NCI-H510A treated with DMSO at 0.1 percent for 48 hours (cell line): ENCODE data around the gene LATS2.
"Not testable (repeated sequence)": the region's sequence is repeated elsewhere in the genome, so short reads cannot be mapped to it uniquely, and the experiment has no call there.

Experiments used
- DNase-seq: peaks from one replicate; lab custom pipeline; 2025; lab: John Stamatoyannopoulos, UW

LATS2 gene

DNA sequence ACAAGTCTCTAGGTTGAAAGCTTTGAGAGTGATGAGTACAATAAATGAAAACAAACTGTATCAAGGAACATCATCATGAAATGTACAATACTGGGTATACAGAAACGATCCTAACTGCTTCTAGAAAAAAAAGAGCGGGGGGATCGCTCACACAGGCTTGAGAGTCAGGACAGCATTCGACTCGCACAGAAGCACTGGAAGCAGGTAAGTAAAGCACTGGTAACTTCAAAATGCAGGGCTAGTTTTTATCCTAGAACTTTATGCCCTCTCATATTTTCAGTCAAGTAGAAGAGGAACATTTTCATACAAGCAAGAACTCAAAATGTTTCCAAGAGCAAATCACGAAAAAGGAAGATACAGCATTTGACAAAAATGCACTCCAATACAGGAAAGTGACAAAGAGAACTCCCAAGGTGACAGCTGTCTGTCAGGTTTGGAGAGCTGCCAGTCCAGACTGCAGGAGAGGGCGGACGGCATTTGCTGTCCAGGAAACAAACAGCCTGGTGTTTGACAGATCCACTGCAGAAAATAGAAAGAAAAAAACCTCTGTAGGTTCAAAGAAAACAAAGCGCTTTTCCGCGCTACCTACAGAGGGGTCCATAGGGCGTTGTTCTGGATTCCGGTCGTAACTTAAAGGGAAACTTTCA, 100.6 kb downstream of the LATS2 start:
- DNase-seq = no peak

DNA sequence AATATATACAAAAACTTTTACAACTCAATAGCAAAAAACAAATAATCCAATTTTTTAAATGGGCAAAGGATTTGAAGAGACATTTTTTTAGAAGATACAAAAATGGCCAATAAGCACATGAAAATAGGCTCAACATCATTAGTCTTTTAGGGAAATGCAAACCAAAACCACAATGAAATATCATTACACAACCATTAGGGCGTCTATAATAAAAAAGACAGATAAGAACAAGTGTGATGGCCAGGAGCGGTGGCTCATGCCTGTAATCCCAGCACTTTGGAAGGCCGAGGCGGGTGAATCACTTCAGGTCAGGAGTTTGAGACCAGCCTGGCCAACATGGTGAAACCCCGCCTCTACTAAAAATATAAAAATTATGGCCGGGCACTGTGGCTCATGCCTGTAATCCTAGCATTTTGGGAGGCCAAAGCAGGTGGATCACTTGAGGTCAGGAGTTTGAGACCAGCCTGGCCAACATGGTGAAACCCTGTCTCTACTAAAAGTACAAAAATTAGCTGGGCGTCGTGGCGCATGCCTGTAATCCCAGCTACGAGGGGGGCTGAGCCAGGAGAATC, 104.3 kb downstream of the LATS2 start:
- not testable (repeated sequence) for DNase-seq

DNA sequence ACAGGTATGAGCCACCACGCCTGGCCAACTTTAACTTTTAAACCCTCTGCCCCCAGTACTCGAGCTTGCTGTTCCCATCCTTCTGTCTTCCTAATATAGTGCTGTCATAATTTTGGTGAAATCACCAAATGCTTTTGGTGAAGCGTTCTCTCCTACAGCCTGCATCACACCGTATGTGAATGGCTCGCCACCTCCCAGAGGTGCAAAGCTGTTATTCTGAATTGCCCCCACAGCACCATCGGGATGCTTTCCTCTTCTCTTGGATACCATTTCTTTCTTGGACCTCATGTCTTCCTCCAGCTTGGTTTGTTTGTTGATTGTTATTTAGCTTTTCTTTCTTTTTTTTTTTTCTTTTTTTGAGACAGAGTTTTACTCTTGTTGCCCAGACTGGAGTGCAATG, 105.9 kb downstream of the LATS2 start:
- no peak for DNase-seq

DNA sequence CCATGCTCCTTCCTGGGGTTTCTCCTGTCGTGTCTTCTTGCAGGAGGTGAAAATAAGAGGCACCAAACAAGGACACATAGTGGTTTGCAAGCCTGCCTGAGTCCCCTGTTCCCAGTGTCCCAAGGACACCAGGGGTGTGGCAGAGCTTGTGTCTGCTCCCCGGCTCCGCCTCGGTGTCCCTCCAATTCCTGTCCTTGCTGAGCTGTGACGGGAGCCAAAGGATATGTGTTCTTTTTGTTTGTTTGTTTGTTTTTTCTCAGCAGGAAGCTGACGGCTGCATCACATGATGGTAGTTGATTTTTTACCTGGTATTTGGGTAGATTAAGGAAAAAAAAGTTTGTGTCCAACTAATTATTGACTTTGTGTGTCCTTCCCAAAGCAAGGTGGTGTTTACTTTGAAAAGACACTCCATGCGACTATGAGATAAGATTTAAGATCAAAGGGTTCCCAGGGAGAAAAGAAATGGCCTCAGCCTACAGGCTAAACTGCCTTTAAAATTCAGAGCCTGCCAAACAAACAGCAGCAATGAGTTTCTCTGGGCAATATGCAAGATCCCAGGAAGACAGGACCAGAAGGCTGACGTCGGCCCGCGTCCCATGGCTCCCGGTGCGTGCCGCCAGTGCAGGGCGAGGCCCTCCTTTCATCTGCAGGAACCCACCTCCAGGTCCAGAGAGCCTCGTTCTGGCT, 108.0 kb downstream of the LATS2 start:
- no peak for DNase-seq

DNA sequence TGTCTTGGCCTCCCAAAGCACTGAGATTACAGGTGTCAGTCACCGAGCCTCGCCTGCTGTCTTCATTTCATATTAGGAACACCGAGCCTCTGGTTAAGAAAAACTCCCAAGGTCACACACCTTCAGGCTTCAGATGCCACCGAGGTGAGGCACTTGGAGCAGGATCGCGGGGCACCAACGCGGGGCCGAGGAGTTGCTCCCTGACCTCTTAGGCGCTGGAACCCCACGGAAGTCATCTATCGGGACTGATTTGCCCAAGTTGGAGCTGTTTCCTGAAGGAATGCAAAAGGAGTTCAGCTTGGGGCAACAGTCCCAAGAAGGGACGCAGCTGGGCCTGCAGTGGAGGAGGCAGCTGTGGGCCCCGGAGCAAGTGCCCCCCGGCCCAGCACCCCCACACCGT, 108.5 kb downstream of the LATS2 start:
- DNase-seq = no peak

DNA sequence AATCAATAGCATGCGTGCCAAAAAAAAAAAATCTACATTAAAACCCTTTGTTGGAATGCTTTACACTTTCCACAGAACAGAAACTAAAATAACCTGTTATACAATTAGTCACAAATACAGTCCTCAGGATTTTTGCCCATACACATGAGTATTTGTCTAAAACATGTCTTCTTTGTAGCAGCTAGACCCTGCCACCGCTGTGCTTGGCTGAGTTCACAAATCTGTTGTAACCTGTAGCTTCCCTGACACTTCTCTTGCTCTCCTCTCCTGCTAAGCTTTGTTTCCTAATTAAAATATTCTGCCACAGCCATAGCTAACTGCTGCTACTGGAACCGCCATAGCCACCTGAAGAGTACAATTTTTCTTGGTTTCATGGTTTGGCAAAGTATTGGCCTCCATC, 113.4 kb downstream of the LATS2 start:
- not testable (repeated sequence) for DNase-seq

DNA sequence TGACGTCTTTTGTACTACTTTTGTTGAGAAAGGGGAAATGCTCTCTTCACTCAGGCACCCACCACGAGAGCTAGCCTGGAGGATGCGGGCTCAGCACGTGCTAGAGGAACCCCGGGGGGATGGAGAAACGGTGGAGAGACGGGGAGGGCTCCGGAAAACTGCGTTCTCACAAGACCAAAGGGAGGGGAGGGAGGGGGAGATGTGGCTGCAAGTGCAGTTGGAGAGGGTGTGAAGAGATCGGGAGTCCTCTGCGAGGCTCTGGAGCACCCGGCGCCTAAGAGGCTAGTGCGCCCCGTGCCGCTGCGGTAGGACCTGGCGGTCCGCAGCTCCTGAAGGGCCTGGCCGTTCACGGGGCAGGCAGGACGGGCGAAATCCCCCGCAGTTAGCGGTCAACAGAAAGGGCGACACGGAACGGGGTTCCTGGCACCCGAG, 115.4 kb downstream of the LATS2 start:
- no peak for DNase-seq

DNA sequence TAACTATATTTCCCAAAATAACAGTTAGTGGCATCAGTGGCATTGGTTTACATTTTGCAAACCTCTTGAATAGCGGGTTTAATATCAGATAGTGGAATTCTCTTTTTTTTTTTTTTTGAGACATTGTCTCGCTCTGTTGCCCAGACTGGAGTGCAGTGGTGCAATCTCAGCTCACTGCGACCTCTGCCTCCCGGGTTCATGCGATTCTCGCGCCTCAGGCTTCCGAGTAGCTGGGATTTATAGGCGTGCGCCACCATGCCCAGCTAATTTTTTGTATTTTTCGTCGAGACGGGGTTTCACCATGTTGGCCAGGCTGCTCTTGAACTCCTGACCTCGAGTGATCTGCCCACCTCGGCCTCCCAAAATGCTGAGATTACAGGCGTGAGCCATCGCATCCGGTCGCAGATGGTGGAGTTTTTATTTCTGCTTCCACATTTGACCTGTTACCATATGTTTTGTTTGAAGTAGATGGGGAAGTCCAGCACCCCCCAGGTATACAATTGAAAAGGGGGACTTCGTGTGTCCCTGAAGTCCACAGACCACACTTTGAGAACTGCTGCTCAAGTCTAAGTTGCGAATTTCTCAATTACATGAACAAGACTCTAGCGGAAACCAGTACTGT, 118.3 kb downstream of the LATS2 start:
- DNase-seq = no peak

DNA sequence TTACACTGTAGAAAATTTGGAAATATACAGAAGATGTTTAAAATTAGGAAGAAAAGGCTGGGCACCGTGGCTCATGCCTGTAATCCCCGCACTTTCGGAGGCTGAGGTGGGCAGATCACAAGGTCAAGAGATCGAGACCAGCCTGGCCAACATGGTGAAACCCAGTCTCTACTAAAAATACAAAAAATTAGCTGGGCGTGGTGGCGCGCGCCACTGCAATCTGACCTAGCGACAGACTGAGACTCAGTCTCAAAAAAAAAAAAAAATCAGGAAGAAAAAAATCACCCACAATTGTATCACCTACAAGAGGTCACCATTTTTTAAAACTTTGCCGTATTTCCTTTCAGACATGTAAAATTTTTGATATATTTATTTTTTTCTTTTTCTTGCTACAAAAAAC, 120.9 kb downstream of the LATS2 start:
- DNase-seq = not testable (repeated sequence)

DNA sequence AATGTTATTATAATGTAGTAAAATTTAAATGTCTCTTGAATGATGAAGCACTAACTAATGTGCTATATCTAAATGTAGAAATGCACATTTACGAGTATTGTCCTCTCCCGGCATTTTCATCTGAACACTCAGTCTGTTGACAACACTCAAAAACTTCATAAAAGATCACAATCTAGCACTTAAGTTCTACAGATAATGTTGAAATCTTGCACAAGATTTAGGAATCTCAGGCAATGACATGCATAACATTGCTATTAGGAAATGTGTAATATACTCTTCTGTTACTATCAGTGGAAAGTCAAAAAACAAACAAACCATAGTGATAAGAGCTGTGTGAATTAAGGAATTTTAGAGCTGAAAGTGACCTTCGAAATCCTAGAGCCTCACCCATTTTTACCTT, 121.3 kb downstream of the LATS2 start:
- no peak for DNase-seq

DNA sequence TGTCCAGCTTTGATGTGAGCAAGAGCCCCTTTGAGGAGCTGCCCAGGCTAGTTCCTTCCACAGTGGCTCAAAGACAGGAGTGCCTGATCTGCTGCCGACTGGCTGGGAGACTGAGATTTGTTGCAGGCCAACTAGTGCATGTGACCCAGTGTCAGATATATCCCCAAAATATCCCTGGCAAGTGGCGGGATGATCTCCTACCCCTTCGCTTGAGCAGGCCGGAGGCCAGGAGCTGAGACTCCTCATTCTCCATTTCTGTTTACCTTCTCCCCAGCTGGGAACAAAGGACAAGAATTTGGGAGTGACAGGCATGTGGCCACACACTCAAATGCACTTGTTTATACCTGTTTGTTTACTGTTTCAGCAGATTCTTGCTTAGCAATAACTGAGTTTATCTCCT, 121.7 kb downstream of the LATS2 start:
- DNase-seq = no peak

DNA sequence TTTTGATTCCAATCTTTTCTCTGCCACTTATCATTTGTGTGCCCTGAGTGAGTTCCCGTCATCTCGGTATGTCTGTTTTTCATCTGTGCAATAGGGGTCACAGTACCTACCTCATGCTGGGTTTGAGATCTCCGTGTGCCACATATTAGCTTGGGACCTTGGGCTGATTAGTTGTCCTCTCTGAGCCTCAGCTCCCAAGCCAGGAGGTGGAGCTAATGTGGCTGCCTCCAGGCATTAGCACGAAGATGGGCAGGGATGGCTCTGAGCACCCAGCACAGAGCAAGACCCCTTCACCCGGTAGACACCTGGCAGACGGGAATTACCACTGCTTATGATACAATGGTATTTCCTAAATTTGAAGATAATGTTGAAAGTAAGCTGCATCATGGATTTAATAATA, 123.1 kb downstream of the LATS2 start:
- no peak for DNase-seq

DNA sequence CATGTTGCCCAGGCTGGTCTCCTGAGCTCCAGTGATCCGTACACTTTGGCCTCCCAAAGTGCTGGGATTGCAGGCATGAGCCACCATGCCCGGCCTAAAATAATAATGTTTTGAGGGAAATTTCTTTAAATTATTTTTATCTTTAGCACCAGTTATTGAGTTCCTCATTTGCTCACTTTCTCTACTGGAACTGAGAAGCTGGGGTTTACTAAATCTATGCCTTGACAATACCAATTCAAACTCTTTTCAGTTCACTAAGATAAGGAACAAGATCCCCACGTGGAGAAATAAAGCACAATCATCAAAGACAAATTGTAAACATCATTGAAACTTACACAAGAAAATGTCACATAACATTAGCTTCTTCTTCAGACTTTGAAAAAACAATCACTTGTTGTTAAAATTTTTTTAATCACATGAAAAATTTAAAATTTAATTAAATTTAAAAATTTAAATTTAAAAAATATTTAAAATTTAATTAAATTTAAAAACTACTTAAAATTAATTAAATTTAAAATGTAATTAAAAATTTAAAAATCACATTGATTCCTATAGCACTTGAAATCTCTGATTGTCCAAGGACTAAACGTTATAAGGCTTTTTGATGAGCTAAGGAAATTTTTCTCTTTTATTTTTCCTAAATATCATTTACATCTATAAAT, 133.7 kb downstream of the LATS2 start:
- DNase-seq = no peak

DNA sequence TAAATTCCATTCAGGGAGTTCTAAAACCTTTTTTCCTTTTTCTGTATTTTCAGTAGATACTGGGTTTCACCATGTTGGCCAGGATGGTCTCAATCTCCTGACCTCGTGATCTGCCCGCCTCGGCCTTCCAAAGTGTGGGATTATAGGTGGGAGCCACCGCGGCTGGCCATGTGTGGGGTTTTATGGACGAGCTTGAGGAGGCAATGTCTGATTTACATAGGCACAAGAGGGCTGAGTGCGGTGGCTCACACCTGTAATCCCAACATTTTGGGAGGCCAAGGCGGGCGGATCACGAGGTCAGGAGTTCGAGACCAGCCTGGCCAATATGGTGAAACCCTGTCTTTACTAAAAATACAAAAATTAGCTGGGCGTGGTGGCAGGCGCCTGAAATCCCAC, 136.0 kb downstream of the LATS2 start:
- DNase-seq = not testable (repeated sequence)

DNA sequence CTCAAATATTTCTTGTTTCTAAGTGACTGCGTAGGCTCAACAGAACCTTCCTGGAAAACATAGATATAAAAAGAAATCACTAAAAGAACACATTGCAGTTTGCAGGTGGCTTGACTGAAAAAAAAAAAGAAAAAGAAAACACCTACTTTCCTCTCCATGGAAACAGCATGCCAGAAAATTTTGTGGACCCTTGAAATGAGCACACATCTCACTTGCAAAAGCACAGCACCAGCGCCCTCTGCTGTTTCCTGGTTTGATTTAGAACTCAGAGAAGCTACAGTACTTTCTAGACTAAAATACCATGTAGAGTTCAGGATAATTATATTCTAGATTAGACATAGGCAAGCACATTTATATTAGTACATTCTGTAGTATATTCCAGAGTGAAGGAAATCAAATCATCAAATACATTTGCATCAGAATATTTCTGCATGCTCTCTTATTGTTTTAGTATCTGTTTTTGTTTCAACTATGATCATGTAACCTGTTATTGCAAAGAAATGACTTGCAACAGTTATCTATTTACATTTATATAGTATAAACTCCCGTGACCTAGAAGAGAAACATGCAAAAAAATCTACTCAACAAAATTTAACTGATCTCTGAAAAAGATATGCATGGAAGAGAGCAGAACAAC, 136.5 kb downstream of the LATS2 start:
- peak; percentile 39 for DNase-seq

DNA sequence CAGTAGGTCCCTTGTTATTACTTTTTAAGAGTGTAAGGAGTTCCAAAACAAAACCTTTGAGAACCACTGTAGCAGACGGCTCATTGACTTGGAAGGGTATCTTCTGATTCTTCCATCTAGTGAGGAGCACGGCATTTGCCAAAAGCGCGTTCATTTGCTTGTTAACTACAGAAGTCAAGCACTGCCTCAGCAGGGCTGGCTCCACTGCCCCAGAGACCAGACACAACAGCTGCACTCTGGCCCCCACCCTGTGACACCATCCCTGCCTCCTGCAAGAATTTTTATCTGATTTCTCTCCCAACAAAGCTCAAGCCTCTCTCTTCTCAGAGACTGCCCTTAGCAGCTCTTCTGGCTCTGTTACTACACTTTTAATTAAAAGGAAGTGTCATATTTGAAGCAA, 138.1 kb downstream of the LATS2 start:
- DNase-seq = no peak
